ENCODE data around the gene NCKAP1.
A peak's percentile ranks its signal among the peaks of the same experiment; 100 is the strongest.

Gene NCKAP1

GRCh38 chr2:182866461-182867406, 171.5 kb downstream of the NCKAP1 start, which contains the start of gene FRZB:
Gene FRZB (minus strand): TSS chr2:182866637. CDS start chr2:182866552, 85 bp downstream.
- peak; percentile 89 for DNase-seq

- DNase-seq = no peak
These were observed 172.2 kb downstream of the NCKAP1 start for GRCh38 chr2:182866095-182866460.

DNA sequence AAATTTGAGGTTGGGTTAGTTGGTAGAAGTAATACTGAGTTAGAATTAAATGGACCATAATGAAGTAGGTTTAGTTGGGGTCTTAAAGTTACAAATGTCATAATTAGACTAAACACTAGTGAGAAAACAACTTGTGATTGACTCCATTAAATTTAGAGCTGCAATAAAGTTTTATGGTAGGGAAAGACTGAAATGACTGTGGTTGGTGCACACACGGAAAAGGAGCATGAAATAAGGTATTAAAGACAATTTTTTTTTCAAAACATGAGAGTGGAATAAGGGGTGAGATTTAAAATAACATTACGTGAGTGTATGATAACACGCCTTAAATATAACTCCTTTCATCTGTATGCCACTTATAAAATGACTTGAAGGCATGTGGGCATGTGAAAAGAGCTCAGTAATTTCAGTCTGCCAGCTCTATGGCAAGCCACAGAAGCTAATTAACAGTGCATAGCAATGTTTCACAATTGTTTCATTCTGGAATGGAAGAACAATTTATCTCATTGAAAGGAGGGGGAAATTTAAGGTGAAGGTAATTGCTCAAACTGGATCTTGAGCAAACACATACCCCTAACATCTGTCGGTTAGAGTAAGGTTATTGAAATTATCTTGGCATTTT, 173.2 kb downstream of the NCKAP1 start:
- no peak for DNase-seq

GRCh38 chr2:182863642-182864041, 174.6 kb downstream of the NCKAP1 start:
- DNase-seq = no peak

GRCh38 chr2:182862091-182862490, 176.2 kb downstream of the NCKAP1 start:
- no peak for DNase-seq

DNA sequence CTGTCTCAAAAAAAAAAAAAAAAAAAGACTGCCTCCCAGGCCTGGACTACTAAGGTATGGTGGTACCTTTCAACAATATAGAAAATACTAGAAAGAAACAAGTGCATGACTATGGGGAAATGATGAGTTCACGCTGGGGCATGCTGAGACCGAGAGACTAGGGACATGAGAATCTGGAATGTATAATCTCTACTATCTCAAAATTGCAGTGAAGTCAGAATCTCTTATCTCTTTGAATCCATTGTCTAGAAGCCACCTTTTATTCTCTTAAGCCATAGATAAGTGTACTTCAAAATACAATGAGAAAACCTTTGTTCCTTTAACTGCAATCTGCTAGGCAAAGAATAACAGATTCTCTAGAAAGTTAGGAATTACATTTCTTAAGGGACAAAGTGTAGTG, 177.4 kb downstream of the NCKAP1 start:
- no peak for DNase-seq
